H7 (cell line): ENCODE measurements around the gene NFS1. TPM values are rescaled to one million over a fixed set of nuclear protein-coding genes. Genes with fewer than 3 reads are reported as not detected.
"Not testable (repeated sequence)": the region's sequence is repeated elsewhere in the genome, so short reads cannot be mapped to it uniquely, and the experiment has no call there.

Source experiments
- DNase-seq: peaks from one replicate; pipeline ENCODE4 v3.0.0; 2012
- H3K27me3 ChIP-seq: 2 replicates; pipeline ENCODE4 v1.6.0; 2011; ENCODE audit warnings: mild to moderate bottlenecking, low read length; ENCODE audit not compliant: control insufficient read depth, insufficient read depth
- H3K36me3 ChIP-seq: replicated peaks from 2 replicates; pipeline ENCODE4 v1.5.1; 2011; ENCODE audit warnings: low read length; ENCODE audit not compliant: control insufficient read depth, insufficient read depth
- H3K4me3 ChIP-seq: 2 replicates; pipeline ENCODE4 v1.5.1; 2011; ENCODE audit warnings: low read depth, mild to moderate bottlenecking, control low read depth, low read length, moderate library complexity; ENCODE audit not compliant: insufficient read depth
- total RNA-seq: library from RNA; depleted of rRNA; stranded (reverse); fragments of >200 nt; shearing (Covaris generic); gene quantifications from 2 replicates; pipeline ENCODE4 v1.2.3, GENCODE V29; 2014

Gene NFS1
- total RNA-seq, 1 experiment from 2014 or later, result 60.6 TPM

DNA sequence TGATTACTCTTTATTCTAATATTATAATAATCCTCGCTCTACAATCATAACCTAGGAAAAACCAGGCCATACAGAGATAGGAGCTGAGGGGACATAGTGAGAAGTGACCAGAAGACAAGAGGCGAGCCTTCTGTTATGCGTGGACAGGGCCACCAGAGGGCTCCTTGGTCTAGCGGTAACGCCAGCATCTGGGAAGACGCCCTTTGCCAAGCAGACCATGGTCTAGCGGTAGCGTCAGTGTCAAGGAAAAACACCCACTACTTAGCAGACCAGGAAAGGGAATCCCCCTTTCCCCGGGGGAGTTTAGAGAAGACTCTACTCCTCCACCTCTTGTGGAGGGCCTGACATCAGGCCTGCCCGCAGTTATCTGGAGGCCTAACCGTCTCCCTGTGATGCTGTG, 12.3 kb downstream of the NFS1 start:
- H3K4me3 ChIP-seq, H3K36me3 ChIP-seq, H3K27me3 ChIP-seq, DNase-seq: not testable (repeated sequence)

DNA sequence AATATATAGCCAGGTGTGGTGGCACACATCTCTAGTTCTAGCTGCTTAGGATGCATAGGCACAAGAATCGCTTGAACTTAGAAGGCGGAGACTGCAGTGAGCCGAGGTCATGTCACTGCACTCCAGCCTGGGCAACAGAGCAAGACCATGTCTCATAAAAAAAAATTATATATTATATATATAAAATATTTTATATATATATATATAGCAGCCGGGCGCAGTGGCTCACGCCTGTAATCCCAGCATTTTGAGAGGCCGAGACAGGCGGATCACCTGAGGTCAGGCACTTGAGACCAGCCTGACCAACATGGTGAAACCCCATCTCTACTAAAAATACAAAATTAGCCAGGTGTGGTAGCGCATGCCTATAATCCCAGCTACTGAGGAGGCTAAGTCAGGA, 13.8 kb downstream of the NFS1 start:
- DNase-seq, H3K27me3 ChIP-seq, H3K4me3 ChIP-seq, H3K36me3 ChIP-seq: not testable (repeated sequence)

DNA sequence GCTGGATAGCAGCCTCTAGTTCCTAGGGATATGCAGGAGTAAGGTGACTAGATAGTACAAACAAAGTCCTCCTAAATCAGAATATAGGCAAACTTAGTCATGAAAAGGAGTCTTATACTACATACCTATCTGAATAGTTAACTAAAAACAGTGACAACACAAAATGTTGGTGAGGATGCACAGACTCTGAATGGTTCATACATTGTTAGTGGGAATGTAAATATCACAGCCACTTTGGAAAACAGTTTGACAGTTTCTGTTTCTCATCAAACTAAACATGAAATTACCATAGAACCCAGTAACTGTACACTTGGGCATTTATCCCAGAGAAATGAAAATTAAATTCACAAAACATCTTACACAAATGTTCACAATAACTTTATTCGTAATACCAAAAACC, 17.2 kb downstream of the NFS1 start:
- DNase-seq, result no peak
- no peaks in the 10 kb centered on the region for H3K27me3 ChIP-seq
- H3K36me3 ChIP-seq, result peaks cover 1% of the 10 kb centered on the region; the same call in 1 of the 2 replicates
- H3K4me3 ChIP-seq, result no peak overlapping the region

- DNase-seq, result no peak
These were observed 18.5 kb downstream of the NFS1 start for GRCh38 chr20:35680452-35681183.

GRCh38 chr20:35674921-35675320, 24.2 kb downstream of the NFS1 start:
- Histone ChIP-seq H3K36me3 (peaks cover 11% of the 10 kb centered on the region), H3K4me3 (no peak overlapping the region), H3K27me3 (no peaks in the 10 kb centered on the region)
- no peak for DNase-seq

More at GRCh38 chr20:35680452-35681183, 18.5 kb downstream of the NFS1 start:
- no peak overlapping the region for H3K4me3 ChIP-seq
- H3K27me3 ChIP-seq, result no peaks in the 10 kb centered on the region
- H3K36me3 ChIP-seq, result peaks cover 1% of the 10 kb centered on the region; the same call in 1 of the 2 replicates

GRCh38 chr20:35673884-35674283, 25.3 kb downstream of the NFS1 start:
- Histone ChIP-seq H3K27me3 (no peaks in the 10 kb centered on the region), H3K36me3 (peaks cover 14% of the 10 kb centered on the region), H3K4me3 (no peak overlapping the region)
- DNase-seq, result no peak

GRCh38 chr20:35669681-35670080, 29.5 kb downstream of the NFS1 start:
- DNase-seq, result no peak
- Histone ChIP-seq H3K4me3 (no peak overlapping the region), H3K27me3 (no peaks in the 10 kb centered on the region), H3K36me3 (peaks cover 13% of the 10 kb centered on the region)

- H3K4me3 ChIP-seq, result no peak overlapping the region
- DNase-seq, result no peak
- H3K36me3 ChIP-seq, result peaks cover 9% of the 10 kb centered on the region
- H3K27me3 ChIP-seq, result no peaks in the 10 kb centered on the region
These were observed 29.9 kb downstream of the NFS1 start for GRCh38 chr20:35669221-35669620.

GRCh38 chr20:35665949-35666288, 33.2 kb downstream of the NFS1 start:
- Histone ChIP-seq H3K4me3 (no peak overlapping the region), H3K36me3 (peaks cover 3% of the 10 kb centered on the region), H3K27me3 (no peaks in the 10 kb centered on the region)
- DNase-seq, result no peak

- peak within 1 kb of the TSS; percentile 96 for H3K4me3 ChIP-seq
- peaks cover 3% of the 10 kb centered on the region for H3K36me3 ChIP-seq
- DNase-seq, result peak; percentile 97
- no peaks in the 10 kb centered on the region for H3K27me3 ChIP-seq
These were observed 34.5 kb downstream of the NFS1 start, which contains the start of the genes CPNE1 and RBM12 for GRCh38 chr20:35664466-35665206. CPNE1 (minus strand) TSS chr20:35664900; CDS start chr20:35632923, 31,977 bp downstream. RBM12 (minus strand) TSS chr20:35664900; CDS start chr20:35655322, 9,578 bp downstream.

GRCh38 chr20:35663516-35664465, 35.4 kb downstream of the NFS1 start:
- DNase-seq, result peak; percentile 76
- Histone ChIP-seq H3K36me3 (no peaks in the 10 kb centered on the region), H3K27me3 (no peaks in the 10 kb centered on the region), H3K4me3 (peak overlapping the region; percentile 96)

GRCh38 chr20:35662551-35662950, 36.6 kb downstream of the NFS1 start:
- no peak for DNase-seq
- no peak overlapping the region for H3K4me3 ChIP-seq
- H3K27me3 ChIP-seq, result no peaks in the 10 kb centered on the region
- no peaks in the 10 kb centered on the region for H3K36me3 ChIP-seq

- Histone ChIP-seq H3K4me3 (no peak overlapping the region), H3K36me3 (no peaks in the 10 kb centered on the region), H3K27me3 (no peaks in the 10 kb centered on the region)
- DNase-seq, result no peak
These were observed 37.2 kb downstream of the NFS1 start for GRCh38 chr20:35661908-35662307.

- no peak overlapping the region for H3K4me3 ChIP-seq
- no peaks in the 10 kb centered on the region for H3K27me3 ChIP-seq
- no peaks in the 10 kb centered on the region for H3K36me3 ChIP-seq
- no peak for DNase-seq
These were observed 38.1 kb downstream of the NFS1 start for GRCh38 chr20:35661053-35661452.
